ENCODE measurements around the gene TMEM145.

GRCh38 chr19:42317535-42317934 is 4.4 kb downstream of the TMEM145 start:
- TF ChIP-seq POLR2A (IDR thresholded peaks at IDR 0.05; ENCODE audit: low read depth, low read length) (no peak), POLR2AphosphoS5 (IDR thresholded peaks at IDR 0.05; ENCODE audit: low read depth, low read length) (no peak), TAF1 (IDR thresholded peaks at IDR 0.05; ENCODE audit: borderline replicate concordance, low read depth, low read length) (no peak)

Measured in GM12892 (cell line).